ENCODE measurements around the gene SPATA46. TPM values are rescaled to one million over a fixed set of nuclear protein-coding genes. Genes with fewer than 3 reads are reported as not detected.
"Not testable (repeated sequence)": the region's sequence is repeated elsewhere in the genome, so short reads cannot be mapped to it uniquely, and the experiment has no call there.

Gene SPATA46
- total RNA-seq (not detected), polyA plus RNA-seq (not detected)
- long read RNA-seq, donor 1, result 0 reads
- long read RNA-seq, donor 2, result 0 reads
- long read RNA-seq, donor 3, result 0 reads

- Histone ChIP-seq H3K36me3 (no peaks in the 10 kb centered on the region), H3K4me1 (ENCODE audit: insufficient read depth) (no peaks in the 10 kb centered on the region), H3K4me3 (no peak within 1 kb of the TSS), H3K9me3 (no peaks in the 10 kb centered on the region), H3K27ac (no peak within 1 kb of the TSS), H3K27me3 (no peaks in the 10 kb centered on the region)
- intact Hi-C loops (cut with DNase I), result no loop called here
- TF ChIP-seq POLR2A (IDR thresholded peaks at IDR 0.05), result no peak
- TF ChIP-seq, protein P1, sequence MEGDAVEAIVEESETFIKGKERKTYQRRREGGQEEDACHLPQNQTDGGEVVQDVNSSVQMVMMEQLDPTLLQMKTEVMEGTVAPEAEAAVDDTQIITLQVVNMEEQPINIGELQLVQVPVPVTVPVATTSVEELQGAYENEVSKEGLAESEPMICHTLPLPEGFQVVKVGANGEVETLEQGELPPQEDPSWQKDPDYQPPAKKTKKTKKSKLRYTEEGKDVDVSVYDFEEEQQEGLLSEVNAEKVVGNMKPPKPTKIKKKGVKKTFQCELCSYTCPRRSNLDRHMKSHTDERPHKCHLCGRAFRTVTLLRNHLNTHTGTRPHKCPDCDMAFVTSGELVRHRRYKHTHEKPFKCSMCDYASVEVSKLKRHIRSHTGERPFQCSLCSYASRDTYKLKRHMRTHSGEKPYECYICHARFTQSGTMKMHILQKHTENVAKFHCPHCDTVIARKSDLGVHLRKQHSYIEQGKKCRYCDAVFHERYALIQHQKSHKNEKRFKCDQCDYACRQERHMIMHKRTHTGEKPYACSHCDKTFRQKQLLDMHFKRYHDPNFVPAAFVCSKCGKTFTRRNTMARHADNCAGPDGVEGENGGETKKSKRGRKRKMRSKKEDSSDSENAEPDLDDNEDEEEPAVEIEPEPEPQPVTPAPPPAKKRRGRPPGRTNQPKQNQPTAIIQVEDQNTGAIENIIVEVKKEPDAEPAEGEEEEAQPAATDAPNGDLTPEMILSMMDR (IDR thresholded peaks at IDR 0.05), result no peak
- TF ChIP-seq EP300 (IDR thresholded peaks at IDR 0.05), result no peak
- WGBS, 3 donors, result 90 to 97% (median 96%) methylated on average over 5 of the region's 5 CpGs
- no peak for DNase-seq
These were observed at the start of gene SPATA46 for GRCh38 chr1:162376691-162377090. SPATA46 (minus strand) TSS chr1:162376854; CDS start chr1:162376790, 64 bp downstream.

- Histone ChIP-seq H3K9me3 (no peaks in the 10 kb centered on the region), H3K4me1 (ENCODE audit: insufficient read depth) (no peaks in the 10 kb centered on the region), H3K36me3 (no peaks in the 10 kb centered on the region), H3K4me3 (no peak overlapping the region), H3K27me3 (no peaks in the 10 kb centered on the region), H3K27ac (no peak overlapping the region)
- intact Hi-C loops (cut with DNase I), result no loop called here
- WGBS, 3 donors, result 79 to 87% (median 86%) methylated on average over 10 of the region's 10 CpGs
- TF ChIP-seq POLR2A (IDR thresholded peaks at IDR 0.05), result no peak
- no peak for TF ChIP-seq EP300 (IDR thresholded peaks at IDR 0.05)
- TF ChIP-seq, protein P1 (IDR thresholded peaks at IDR 0.05), result no peak
- DNase-seq, result no peak
These were observed 46.2 kb upstream of the SPATA46 start for GRCh38 chr1:162422662-162423375.

- intact Hi-C loops (cut with DNase I), result no loop called here
- H3K4me1 ChIP-seq (ENCODE audit: insufficient read depth), result no peaks in the 10 kb centered on the region
- H3K27me3 ChIP-seq, result no peaks in the 10 kb centered on the region
- no peak for DNase-seq
- 18 to 21% (median 21%) methylated on average over 5 of the region's 5 CpGs for WGBS, 3 donors
- H3K9me3 ChIP-seq, result no peaks in the 10 kb centered on the region
- no peak overlapping the region for H3K4me3 ChIP-seq
- H3K36me3 ChIP-seq, result no peaks in the 10 kb centered on the region
- no peak overlapping the region for H3K27ac ChIP-seq
- no peak for TF ChIP-seq EP300 (IDR thresholded peaks at IDR 0.05)
These were observed 44.9 kb upstream of the SPATA46 start for GRCh38 chr1:162421258-162422164.

DNA sequence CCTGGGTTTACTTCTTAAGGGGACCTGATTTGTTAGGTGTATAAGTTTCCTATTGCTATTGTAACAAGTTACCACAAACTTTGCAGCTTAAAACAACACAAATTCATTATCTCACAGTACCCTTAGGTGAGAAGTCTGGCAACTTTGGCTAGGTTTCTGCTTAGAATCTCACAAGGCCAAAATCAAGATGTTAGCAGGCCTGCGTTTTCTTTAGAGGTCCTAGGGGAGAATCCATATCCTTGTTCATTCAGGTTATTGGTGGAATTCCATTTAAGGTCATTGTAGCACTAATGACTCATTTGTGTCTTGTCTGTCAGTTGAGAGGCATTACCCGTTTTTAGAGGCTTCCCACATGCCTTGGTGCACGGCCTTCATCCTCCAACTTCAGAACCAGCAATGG, 43.5 kb upstream of the SPATA46 start:
- Histone ChIP-seq H3K27me3 (no peaks in the 10 kb centered on the region), H3K9me3 (no peaks in the 10 kb centered on the region), H3K4me1 (ENCODE audit: insufficient read depth) (no peaks in the 10 kb centered on the region), H3K27ac (no peak overlapping the region), H3K4me3 (no peak overlapping the region), H3K36me3 (no peaks in the 10 kb centered on the region)
- no peak for DNase-seq
- 81 to 87% (median 86%) methylated on average over 3 of the region's 3 CpGs for WGBS, 3 donors
- TF ChIP-seq, protein P1 (IDR thresholded peaks at IDR 0.05), result no peak
- TF ChIP-seq EP300 (IDR thresholded peaks at IDR 0.05) (no peak), POLR2A (IDR thresholded peaks at IDR 0.05) (no peak)
- intact Hi-C loops (cut with DNase I), result no loop called here

GRCh38 chr1:162419450-162419931, 42.8 kb upstream of the SPATA46 start:
- intact Hi-C loops (cut with DNase I); H3K36me3 ChIP-seq; H3K27ac ChIP-seq; H3K4me3 ChIP-seq; DNase-seq; H3K27me3 ChIP-seq; H3K9me3 ChIP-seq; H3K4me1 ChIP-seq (ENCODE audit: insufficient read depth): not testable (repeated sequence)
- WGBS, 3 donors, result 58 to 65% (median 63%) methylated on average over 9 of the region's 9 CpGs

GRCh38 chr1:162418584-162418983, 41.9 kb upstream of the SPATA46 start:
- H3K9me3 ChIP-seq; H3K36me3 ChIP-seq; DNase-seq; intact Hi-C loops (cut with DNase I); H3K27ac ChIP-seq; H3K4me1 ChIP-seq (ENCODE audit: insufficient read depth); H3K27me3 ChIP-seq; H3K4me3 ChIP-seq: not testable (repeated sequence)
- 61 to 79% (median 62%) methylated on average over 7 of the region's 7 CpGs for WGBS, 3 donors
